NB4 (cell line): Measurements from ENCODE around the gene TMEM126A.

Experiments used
- DNase-seq: peaks from one replicate; pipeline ENCODE4 v3.0.0; 2010; ENCODE audit warnings: low read depth
- H3K4me3 ChIP-seq: one replicate; pipeline ENCODE4 v1.5.1; 2011; ENCODE audit warnings: mild to moderate bottlenecking, low read depth, low read length, moderate library complexity
- CTCF ChIP-seq: IDR thresholded peaks from one replicate; pipeline ENCODE4 v1.5.1; 2012; ENCODE audit warnings: low read depth, low read length
- MAX ChIP-seq: IDR thresholded peaks from 2 replicates; pipeline ENCODE4 v1.6.1; 2011; ENCODE audit warnings: low read depth, low read length
- MYC ChIP-seq: IDR thresholded peaks from 2 replicates; pipeline ENCODE4 v1.6.1; 2011; ENCODE audit warnings: low read depth, low read length
- POLR2A ChIP-seq: IDR thresholded peaks from 2 replicates; pipeline ENCODE4 v1.6.1; 2011; ENCODE audit warnings: mild to moderate bottlenecking; ENCODE audit not compliant: insufficient read length; ENCODE audit errors: extremely low read depth

Gene TMEM126A

GRCh38 chr11:85704967-85705366 lies 57.2 kb downstream of the TMEM126A start:
- no peak for TF ChIP-seq MYC
- TF ChIP-seq CTCF: no peak
- no peak for TF ChIP-seq POLR2A
- no peak for TF ChIP-seq MAX
- H3K4me3 ChIP-seq: no peak overlapping the region
- no peak for DNase-seq

GRCh38 chr11:85705800-85706199 lies 58.0 kb downstream of the TMEM126A start:
- no peak for DNase-seq
- no peak overlapping the region for H3K4me3 ChIP-seq
- TF ChIP-seq MAX (no peak), MYC (no peak), POLR2A (no peak), CTCF (no peak)
